ENCODE measurements around the gene DIPK1B. TPM values are rescaled to one million over a fixed set of nuclear protein-coding genes. Genes with fewer than 3 reads are reported as not detected.

The DIPK1B gene
- total RNA-seq, 1 experiment from 2014 or later: 4.0 TPM

DNA sequence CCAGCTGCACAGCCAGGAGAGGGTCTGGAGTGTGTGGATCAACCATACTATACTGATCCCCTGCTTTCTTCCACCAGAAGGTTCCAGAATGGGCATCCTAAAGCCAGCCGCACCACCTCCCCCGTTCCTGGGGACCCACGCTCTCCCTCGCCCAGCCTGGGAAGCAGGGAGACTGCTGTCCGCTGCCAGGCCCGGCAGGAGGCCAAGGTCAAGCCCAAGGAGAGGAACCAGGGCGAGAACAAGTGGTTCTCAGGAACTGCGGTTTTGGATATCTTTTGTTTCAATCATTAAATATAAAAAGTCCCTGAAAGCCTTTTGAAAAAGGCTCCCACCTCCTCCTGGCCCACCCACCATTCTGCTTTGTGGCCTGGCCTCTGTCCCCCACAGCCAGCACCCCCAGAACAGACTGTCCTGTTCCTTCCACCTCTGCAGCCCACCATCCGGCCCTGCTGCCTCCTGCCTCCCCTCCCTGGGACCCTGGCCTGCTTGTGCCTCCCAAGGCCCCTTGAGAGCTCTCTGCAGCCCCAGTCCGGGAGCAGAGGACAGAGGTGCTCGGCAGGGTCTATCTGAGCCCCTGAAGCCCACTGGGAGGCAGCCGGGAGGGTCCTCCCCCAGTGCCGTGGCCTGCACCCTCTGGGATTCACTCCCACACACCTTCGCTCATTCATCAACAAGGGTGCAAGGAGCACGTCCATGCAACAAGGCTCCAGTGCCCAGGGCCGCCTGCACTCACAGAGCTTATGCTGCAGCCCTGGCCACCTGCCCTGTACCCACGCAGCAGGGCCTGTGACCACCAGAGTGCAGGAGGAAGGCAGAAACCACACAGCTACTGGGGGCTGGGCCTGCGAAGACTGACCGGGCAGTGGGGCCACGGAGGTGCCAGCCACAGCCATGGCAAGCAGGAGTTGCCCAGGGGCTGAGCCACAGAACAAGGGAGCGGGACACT lies 36.6 kb downstream of the DIPK1B start:
- Mint-ChIP-seq H3K4me1 (ENCODE audit: low read depth, unreplicated experiment) (no peaks in the 10 kb centered on the region), H3K9me3 (ENCODE audit: low read depth, unreplicated experiment) (peaks cover 4% of the 10 kb centered on the region), H3K4me3 (ENCODE audit: low read depth, unreplicated experiment) (no peak overlapping the region), H3K27ac (ENCODE audit: unreplicated experiment) (no peak overlapping the region), H3K36me3 (ENCODE audit: insufficient read depth, unreplicated experiment) (no peaks in the 10 kb centered on the region), H3K27me3 (ENCODE audit: unreplicated experiment) (peaks cover 64% of the 10 kb centered on the region)
- CTCF ChIA-PET: no interaction called here
- TF ChIP-seq CTCF (IDR thresholded peaks at IDR 0.05; ENCODE audit: unreplicated experiment): no peak
- intact Hi-C loops (cut with micrococcal nuclease; ENCODE audit: unreplicated experiment): no loop called here
- BruUV-seq (replicated peaks): no TSS peak
- DNase-seq: no peak

GRCh38 chr9:136750526-136750925 lies 38.2 kb downstream of the DIPK1B start:
- no peak for DNase-seq

DNA sequence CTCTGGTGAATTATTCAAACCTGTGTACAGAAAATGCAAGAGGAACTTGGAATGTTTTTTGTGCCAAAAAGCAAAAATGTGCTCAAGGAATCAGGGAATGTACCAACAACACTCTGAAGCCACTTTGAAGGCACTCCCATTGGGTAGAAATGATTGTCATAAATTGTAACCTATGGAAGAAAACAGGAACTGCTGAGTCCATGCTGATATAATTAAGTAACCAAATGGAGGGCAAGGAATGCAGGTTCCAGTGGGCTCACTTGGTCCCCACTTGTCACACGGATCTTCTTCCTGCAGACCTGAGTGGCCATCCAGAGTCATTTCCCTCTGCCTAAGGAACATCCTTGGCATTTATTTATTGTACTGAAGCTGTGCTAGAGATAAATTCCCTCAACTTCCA lies 38.9 kb downstream of the DIPK1B start:
- no peak for DNase-seq
- Mint-ChIP-seq H3K9me3 (ENCODE audit: low read depth, unreplicated experiment) (peaks cover 4% of the 10 kb centered on the region), H3K27me3 (ENCODE audit: unreplicated experiment) (peaks cover 64% of the 10 kb centered on the region), H3K27ac (ENCODE audit: unreplicated experiment) (no peak overlapping the region), H3K4me3 (ENCODE audit: low read depth, unreplicated experiment) (no peak overlapping the region), H3K4me1 (ENCODE audit: low read depth, unreplicated experiment) (no peaks in the 10 kb centered on the region), H3K36me3 (ENCODE audit: insufficient read depth, unreplicated experiment) (no peaks in the 10 kb centered on the region)
- BruUV-seq (replicated peaks): no TSS peak
- intact Hi-C loops (cut with micrococcal nuclease; ENCODE audit: unreplicated experiment): no loop called here
- TF ChIP-seq CTCF (IDR thresholded peaks at IDR 0.05; ENCODE audit: unreplicated experiment): no peak
- CTCF ChIA-PET: interaction anchor here (0.6 kb wide), 1 partner anchor 11 kb away, joined by 3 read pairs; no protein-coding TSS in a partner anchor

More at GRCh38 chr9:136750526-136750925, 38.2 kb downstream of the DIPK1B start:
- Mint-ChIP-seq H3K27ac (ENCODE audit: unreplicated experiment) (no peak overlapping the region), H3K4me3 (ENCODE audit: low read depth, unreplicated experiment) (no peak overlapping the region), H3K27me3 (ENCODE audit: unreplicated experiment) (peaks cover 64% of the 10 kb centered on the region), H3K4me1 (ENCODE audit: low read depth, unreplicated experiment) (no peaks in the 10 kb centered on the region), H3K36me3 (ENCODE audit: insufficient read depth, unreplicated experiment) (no peaks in the 10 kb centered on the region), H3K9me3 (ENCODE audit: low read depth, unreplicated experiment) (peaks cover 4% of the 10 kb centered on the region)
- BruUV-seq (replicated peaks): no TSS peak
- intact Hi-C loops (cut with micrococcal nuclease; ENCODE audit: unreplicated experiment): no loop called here
- no peak for TF ChIP-seq CTCF (IDR thresholded peaks at IDR 0.05; ENCODE audit: unreplicated experiment)
- CTCF ChIA-PET: no interaction called here

- no peaks in the 10 kb centered on the region for H3K4me1 Mint-ChIP-seq (ENCODE audit: low read depth, unreplicated experiment)
- no peak for DNase-seq
- no peak overlapping the region for H3K4me3 Mint-ChIP-seq (ENCODE audit: low read depth, unreplicated experiment)
- no peak for TF ChIP-seq CTCF (IDR thresholded peaks at IDR 0.05; ENCODE audit: unreplicated experiment)
- peaks cover 4% of the 10 kb centered on the region for H3K9me3 Mint-ChIP-seq (ENCODE audit: low read depth, unreplicated experiment)
- no TSS peak for BruUV-seq (replicated peaks)
- CTCF ChIA-PET: interaction anchor here (0.6 kb wide), 1 partner anchor 12 kb away, joined by 3 read pairs; no protein-coding TSS in a partner anchor
- H3K36me3 Mint-ChIP-seq (ENCODE audit: insufficient read depth, unreplicated experiment): no peaks in the 10 kb centered on the region
- intact Hi-C loops (cut with micrococcal nuclease; ENCODE audit: unreplicated experiment): no loop called here
- peaks cover 63% of the 10 kb centered on the region for H3K27me3 Mint-ChIP-seq (ENCODE audit: unreplicated experiment)
- H3K27ac Mint-ChIP-seq (ENCODE audit: unreplicated experiment): no peak overlapping the region
Observed at GRCh38 chr9:136751814-136752213, 39.4 kb downstream of the DIPK1B start.
